ENCODE data around the gene FGD2.
"Not testable (repeated sequence)": the region's sequence is repeated elsewhere in the genome, so short reads cannot be mapped to it uniquely, and the experiment has no call there.

Gene FGD2

DNA sequence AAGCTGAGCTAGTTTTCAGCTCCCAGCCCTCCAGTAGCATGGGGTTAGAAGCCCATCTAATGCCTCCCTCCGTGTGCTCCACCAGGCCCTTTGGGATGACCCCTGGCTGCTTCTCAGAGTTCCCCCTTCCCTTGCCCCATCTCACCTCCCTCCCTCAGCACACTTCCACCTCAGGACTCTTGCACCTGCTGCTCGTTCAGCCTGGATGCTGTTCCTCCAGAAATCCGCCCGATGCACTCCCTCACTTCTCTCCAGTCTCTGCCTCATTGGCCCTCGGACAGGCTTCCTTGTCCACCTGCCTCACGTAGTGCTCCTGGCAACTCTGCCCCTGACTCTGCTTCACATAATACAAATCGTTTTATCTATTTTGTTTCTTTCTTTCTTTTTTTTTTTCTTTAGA, 26.8 kb downstream of the FGD2 start:
- no peak overlapping the region for H3K4me3 Mint-ChIP-seq
- no peaks in the 10 kb centered on the region for H3K27me3 Mint-ChIP-seq
- H3K9me3 Mint-ChIP-seq (ENCODE audit: low read depth), result no peaks in the 10 kb centered on the region
- H3K4me1 Mint-ChIP-seq (ENCODE audit: low read depth), result peaks cover 33% of the 10 kb centered on the region
- peaks cover 2% of the 10 kb centered on the region for H3K36me3 Mint-ChIP-seq
- H3K27ac Mint-ChIP-seq, result peak overlapping the region; percentile 70

DNA sequence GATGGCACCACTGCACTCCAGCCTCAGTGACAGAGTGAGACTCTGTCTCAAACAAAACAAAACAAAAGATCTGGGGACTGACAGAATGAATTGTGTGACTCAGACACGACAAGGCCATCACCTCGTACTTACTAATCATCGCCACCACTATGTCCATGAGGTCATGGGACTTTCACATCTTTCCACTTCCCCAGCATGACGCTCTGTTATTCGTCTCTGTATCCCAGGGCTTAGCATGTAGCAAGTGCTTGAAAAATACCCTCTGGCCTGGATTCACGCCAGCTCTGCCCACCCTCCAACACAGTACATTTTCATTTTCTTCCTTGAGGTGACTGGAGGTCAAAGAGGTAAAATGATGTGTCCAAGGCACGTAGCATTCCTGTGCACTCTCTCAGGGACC, 27.8 kb downstream of the FGD2 start:
- peaks cover 33% of the 10 kb centered on the region for H3K4me1 Mint-ChIP-seq (ENCODE audit: low read depth)
- H3K4me3 Mint-ChIP-seq, result peak overlapping the region; percentile 51
- H3K36me3 Mint-ChIP-seq, result peaks cover 2% of the 10 kb centered on the region
- H3K27ac Mint-ChIP-seq, result peak overlapping the region; percentile 93
- no peaks in the 10 kb centered on the region for H3K27me3 Mint-ChIP-seq
- H3K9me3 Mint-ChIP-seq (ENCODE audit: low read depth), result no peaks in the 10 kb centered on the region

DNA sequence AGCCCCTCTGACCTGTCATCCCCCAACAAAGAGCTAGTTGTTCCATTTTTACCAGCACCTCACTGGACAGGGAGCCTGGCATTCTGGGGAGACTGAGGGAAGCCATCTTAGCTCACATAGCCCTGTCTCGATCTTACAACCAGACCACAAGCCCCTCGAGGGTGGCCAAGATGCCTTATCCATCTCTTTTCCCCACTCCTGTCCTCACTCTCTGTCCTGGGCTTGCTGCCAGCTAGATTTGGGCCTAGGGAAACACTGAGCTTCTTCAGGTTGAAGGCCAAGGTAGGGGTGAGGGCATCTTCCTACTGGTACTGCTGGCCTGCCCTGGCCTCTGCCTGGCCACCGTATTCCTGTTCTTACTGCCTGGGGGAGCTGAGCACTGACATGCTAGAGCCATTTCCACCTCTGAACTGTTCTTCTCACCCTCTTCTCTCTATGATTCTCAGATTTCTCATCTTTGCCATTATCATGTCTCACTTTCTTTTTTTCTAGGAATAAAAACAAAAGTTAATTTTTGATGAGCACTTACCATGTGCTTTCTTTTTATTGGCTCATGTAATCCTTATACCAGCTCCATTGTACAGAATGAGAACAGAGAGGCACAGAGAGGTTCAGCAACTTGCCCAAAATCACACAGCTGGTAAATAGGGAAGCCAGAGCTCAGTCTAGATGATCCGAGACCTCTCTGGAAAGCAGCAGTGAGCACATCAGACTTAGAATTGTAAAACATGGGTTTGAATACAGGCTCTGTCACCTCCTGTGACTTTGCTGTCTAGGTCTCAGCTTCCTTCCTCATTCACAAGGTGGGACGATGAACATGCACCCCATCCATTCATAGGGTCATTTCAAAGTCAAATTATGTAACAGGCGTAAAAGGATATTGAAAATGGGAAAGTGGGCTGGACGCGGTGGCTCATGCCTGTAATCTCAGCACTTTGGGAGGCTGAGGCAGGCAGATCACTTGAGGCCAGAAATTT, 28.7 kb downstream of the FGD2 start:
- Mint-ChIP-seq H3K4me3 (peak overlapping the region; percentile 51), H3K36me3 (peaks cover 2% of the 10 kb centered on the region)

GRCh38 chr6:37036146-37036545, 30.7 kb downstream of the FGD2 start:
- Mint-ChIP-seq H3K9me3 (ENCODE audit: low read depth) (no peaks in the 10 kb centered on the region), H3K27ac (no peak overlapping the region), H3K4me3 (no peak overlapping the region), H3K27me3 (no peaks in the 10 kb centered on the region), H3K36me3 (no peaks in the 10 kb centered on the region), H3K4me1 (ENCODE audit: low read depth) (peaks cover 24% of the 10 kb centered on the region)

More for the DNA sequence above, 28.7 kb downstream of the FGD2 start:
- H3K9me3 Mint-ChIP-seq (ENCODE audit: low read depth), result no peaks in the 10 kb centered on the region
- peak overlapping the region; percentile 93 for H3K27ac Mint-ChIP-seq
- H3K4me1 Mint-ChIP-seq (ENCODE audit: low read depth), result peaks cover 27% of the 10 kb centered on the region
- H3K27me3 Mint-ChIP-seq, result no peaks in the 10 kb centered on the region

- Mint-ChIP-seq H3K27ac (no peak overlapping the region), H3K9me3 (ENCODE audit: low read depth) (no peaks in the 10 kb centered on the region), H3K4me1 (ENCODE audit: low read depth) (peaks cover 21% of the 10 kb centered on the region)
Observed at GRCh38 chr6:37038292-37039198, 33.1 kb downstream of the FGD2 start.

GRCh38 chr6:37039958-37040357, 34.5 kb downstream of the FGD2 start:
- no peak overlapping the region for H3K4me3 Mint-ChIP-seq
- H3K9me3 Mint-ChIP-seq (ENCODE audit: low read depth), result no peaks in the 10 kb centered on the region
- H3K27me3 Mint-ChIP-seq, result no peaks in the 10 kb centered on the region
- peaks cover 12% of the 10 kb centered on the region for H3K4me1 Mint-ChIP-seq (ENCODE audit: low read depth)
- no peaks in the 10 kb centered on the region for H3K36me3 Mint-ChIP-seq
- no peak overlapping the region for H3K27ac Mint-ChIP-seq

More at GRCh38 chr6:37038292-37039198, 33.1 kb downstream of the FGD2 start:
- Mint-ChIP-seq H3K4me3 (no peak overlapping the region), H3K27me3 (no peaks in the 10 kb centered on the region), H3K36me3 (no peaks in the 10 kb centered on the region)

DNA sequence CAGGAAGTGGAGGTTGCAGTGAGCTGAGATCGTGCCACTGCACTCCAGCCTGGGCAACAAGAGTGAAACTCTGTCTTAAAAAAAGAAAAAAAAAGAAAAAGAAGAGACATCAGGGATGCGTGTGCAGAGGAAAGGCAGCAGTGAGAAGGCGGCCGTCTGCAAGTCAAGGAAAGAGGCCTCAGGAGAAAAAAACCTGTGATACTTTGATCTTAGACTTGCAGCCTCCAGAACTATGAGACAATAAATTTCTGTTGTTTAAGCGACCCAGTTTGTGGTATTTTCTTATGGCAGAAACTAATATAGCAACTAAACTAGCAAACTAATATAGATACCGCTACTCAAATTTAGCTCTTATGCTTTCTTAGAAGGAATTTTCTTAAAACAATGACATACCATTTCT, 36.1 kb downstream of the FGD2 start:
- Mint-ChIP-seq H3K4me3 (no peak overlapping the region), H3K27ac (no peak overlapping the region), H3K4me1 (ENCODE audit: low read depth) (peaks cover 21% of the 10 kb centered on the region)

GRCh38 chr6:37042150-37042549, 36.7 kb downstream of the FGD2 start:
- Mint-ChIP-seq H3K9me3 (ENCODE audit: low read depth) (no peaks in the 10 kb centered on the region), H3K36me3 (no peaks in the 10 kb centered on the region), H3K27ac (no peak overlapping the region), H3K4me3 (no peak overlapping the region), H3K27me3 (no peaks in the 10 kb centered on the region), H3K4me1 (ENCODE audit: low read depth) (peaks cover 28% of the 10 kb centered on the region)

More for the DNA sequence above, 36.1 kb downstream of the FGD2 start:
- Mint-ChIP-seq H3K9me3 (ENCODE audit: low read depth) (no peaks in the 10 kb centered on the region), H3K36me3 (no peaks in the 10 kb centered on the region), H3K27me3 (no peaks in the 10 kb centered on the region)

DNA sequence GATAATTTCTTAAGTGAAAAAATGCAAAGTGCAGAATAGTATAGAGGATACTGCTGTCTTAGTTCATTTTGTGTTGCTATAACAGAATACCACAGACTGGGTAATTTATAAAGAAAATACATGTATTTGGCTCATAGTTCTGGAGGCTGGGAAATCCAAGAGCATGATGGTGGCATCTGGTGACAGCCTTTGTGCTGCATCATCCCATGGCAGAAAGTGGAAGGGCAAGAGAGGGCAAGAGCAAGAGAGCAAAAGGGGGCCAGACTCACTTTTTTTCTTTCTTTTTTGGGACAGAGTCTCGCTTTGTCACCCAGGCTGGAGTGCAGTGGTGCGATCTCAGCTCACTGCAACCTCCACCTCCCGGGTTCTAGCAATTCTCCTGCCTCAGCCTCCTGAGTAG, 37.6 kb downstream of the FGD2 start:
- H3K4me3 Mint-ChIP-seq; H3K27me3 Mint-ChIP-seq; H3K36me3 Mint-ChIP-seq; H3K27ac Mint-ChIP-seq; H3K9me3 Mint-ChIP-seq (ENCODE audit: low read depth): not testable (repeated sequence)
- peaks cover 36% of the 10 kb centered on the region for H3K4me1 Mint-ChIP-seq (ENCODE audit: low read depth)

DNA sequence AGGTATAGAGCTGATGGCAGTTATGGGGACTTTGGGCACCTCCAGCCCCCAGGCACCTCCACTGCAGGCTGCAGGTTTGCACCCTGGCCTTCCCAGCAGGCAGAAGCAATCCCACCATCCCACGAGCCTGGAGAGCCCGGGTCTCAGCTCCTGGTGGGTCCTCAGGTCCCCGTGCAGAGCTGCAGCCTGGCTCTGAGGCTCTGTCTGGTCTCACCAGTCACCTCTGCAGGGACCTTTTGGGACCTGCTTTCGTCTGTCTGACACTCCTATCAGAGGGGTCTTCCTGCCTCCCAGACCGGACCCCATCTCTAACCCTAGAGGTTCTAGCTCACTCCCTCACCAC, 41.9 kb downstream of the FGD2 start:
- Mint-ChIP-seq H3K27me3 (no peaks in the 10 kb centered on the region), H3K4me1 (ENCODE audit: low read depth) (peaks cover 67% of the 10 kb centered on the region), H3K36me3 (no peaks in the 10 kb centered on the region), H3K4me3 (peak overlapping the region; percentile 53), H3K9me3 (ENCODE audit: low read depth) (no peaks in the 10 kb centered on the region), H3K27ac (peak overlapping the region; percentile 99)

DNA sequence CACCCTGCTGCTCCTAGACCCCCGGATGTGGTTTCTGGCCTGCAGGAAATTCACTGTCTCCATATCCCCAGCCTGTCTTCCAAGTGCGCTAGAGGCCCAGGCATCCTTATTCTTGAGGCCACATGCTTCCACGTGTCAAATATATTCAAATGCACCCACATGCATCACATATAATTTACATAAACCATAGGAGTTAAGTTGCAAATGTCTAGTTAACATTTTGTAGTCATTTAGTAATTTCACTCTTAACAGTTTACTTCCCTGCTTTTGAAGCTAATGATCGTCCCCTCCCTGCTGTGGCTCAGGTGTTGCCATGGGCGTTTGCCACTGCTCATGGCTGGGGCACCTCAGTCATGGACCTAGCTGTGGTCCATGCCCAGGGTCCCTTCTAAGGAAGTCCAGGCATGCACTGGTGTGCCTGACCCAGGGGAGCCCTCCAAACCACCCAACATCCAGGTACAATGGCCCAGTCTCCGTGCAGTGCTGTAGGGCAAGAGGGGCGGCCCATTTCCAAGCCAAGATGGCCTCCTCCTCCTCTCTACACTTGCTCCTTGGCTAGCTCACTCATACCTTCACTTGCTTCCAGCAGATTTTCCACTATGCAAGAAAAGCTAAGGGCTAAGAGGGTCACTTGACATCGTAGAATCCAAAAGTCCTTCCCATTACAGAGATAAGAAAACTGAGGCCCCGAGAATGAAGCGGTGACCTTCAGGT, 42.4 kb downstream of the FGD2 start:
- Mint-ChIP-seq H3K4me1 (ENCODE audit: low read depth) (peaks cover 67% of the 10 kb centered on the region), H3K36me3 (no peaks in the 10 kb centered on the region), H3K4me3 (peak overlapping the region; percentile 53), H3K27me3 (no peaks in the 10 kb centered on the region), H3K27ac (peak overlapping the region; percentile 99), H3K9me3 (ENCODE audit: low read depth) (no peaks in the 10 kb centered on the region)

GRCh38 chr6:37048403-37048850, 43.0 kb downstream of the FGD2 start:
- peaks cover 67% of the 10 kb centered on the region for H3K4me1 Mint-ChIP-seq (ENCODE audit: low read depth)
- no peaks in the 10 kb centered on the region for H3K27me3 Mint-ChIP-seq
- H3K9me3 Mint-ChIP-seq (ENCODE audit: low read depth), result no peaks in the 10 kb centered on the region
- no peaks in the 10 kb centered on the region for H3K36me3 Mint-ChIP-seq
- H3K27ac Mint-ChIP-seq, result peak overlapping the region; percentile 99
- H3K4me3 Mint-ChIP-seq, result peak overlapping the region; percentile 83

DNA sequence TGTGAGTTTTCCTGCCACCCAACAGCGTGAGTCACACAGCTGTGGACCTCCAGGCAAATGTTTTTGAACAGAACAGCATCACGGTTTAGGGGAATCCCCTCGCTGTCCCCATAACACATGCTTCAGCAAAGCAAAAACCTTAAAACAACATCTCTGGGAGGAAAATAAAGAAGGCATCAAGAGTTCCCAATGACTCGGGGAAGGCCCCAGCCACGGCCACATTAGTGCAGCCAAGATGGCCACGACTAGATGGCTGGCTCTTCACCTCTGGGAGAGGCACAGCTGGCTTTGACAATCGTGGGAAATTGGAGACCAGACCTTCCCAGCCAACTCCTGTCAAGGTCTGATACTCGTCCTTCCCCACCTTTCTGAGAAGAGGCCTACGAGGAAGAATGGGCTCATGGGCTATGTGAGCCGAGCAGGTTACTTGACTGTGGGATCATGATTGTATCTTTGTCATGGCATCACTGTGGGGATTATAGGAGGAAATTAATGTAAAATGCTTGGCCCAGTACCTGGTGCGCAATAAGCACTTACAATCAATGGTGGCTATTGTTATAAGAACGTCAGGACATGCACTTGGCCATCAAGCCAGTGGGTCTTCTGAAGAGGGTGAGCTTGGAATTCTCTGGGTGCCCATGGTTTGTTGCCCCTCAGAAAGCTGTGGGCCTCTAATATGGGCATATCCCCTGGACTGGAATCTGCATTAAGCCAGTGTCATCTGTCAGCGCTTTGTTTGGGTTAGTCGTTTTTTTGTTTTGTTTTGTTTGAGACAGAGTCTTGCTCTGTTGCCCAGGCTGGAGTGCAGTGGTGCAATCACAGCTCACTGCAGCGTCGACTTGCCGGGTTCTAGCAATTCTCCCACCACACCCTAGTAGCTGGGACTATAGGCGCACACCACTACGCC, 43.6 kb downstream of the FGD2 start:
- Mint-ChIP-seq H3K36me3 (no peaks in the 10 kb centered on the region), H3K9me3 (ENCODE audit: low read depth) (no peaks in the 10 kb centered on the region), H3K27me3 (no peaks in the 10 kb centered on the region), H3K27ac (peak overlapping the region; percentile 99), H3K4me1 (ENCODE audit: low read depth) (peaks cover 67% of the 10 kb centered on the region), H3K4me3 (peak overlapping the region; percentile 83)

DNA sequence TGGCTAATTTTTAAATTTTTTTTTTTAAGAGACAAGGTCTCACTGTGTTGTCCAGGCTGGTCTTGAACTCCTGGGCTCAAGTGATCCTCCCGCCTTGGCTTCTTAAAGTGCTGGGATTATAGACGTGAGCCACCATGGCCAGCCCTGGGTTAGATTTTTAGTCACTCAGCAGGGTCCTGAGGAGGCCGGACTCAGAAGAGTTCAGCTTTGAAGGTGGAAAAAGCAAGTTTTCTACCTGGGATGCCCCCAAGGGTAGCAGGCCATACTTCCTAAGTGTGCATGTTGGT, 44.2 kb downstream of the FGD2 start:
- H3K27ac Mint-ChIP-seq, result peak overlapping the region; percentile 99
- H3K27me3 Mint-ChIP-seq, result no peaks in the 10 kb centered on the region
- peaks cover 71% of the 10 kb centered on the region for H3K4me1 Mint-ChIP-seq (ENCODE audit: low read depth)
- peak overlapping the region; percentile 83 for H3K4me3 Mint-ChIP-seq
- H3K9me3 Mint-ChIP-seq (ENCODE audit: low read depth), result no peaks in the 10 kb centered on the region
- no peaks in the 10 kb centered on the region for H3K36me3 Mint-ChIP-seq

Measured in activated naive CD8-positive, alpha-beta T cell (primary cell).